ENCODE data around the gene CYREN.
A peak's percentile ranks its signal among the peaks of the same experiment; 100 is the strongest.

CYREN gene

DNA sequence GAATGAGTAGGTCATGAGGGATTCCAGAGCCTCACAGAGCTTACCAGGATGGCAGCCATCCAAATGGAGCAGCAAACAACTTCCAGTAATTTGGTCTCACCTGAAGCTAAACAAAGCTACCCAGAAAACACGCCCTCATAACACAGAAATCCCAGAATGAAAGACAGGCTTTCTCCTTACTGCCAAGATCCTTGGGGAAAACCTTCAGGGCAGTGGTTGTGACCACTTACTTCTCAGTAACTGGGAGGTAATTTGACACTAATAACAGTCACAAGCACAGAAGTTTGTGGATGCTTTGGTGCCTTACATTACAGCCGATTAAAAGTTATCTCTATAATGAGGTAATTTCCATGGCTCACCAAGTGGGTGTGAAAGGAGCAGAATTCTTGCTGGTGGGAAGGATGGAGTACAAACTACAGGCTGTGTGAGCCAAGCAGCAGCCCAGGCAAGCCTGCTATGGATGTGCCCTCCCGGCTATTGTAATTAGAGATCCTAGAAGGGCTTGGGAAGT is 30.4 kb upstream of the CYREN start:
- no peak overlapping the region for H3K4me3 ChIP-seq (ENCODE audit: low read length)
- TF ChIP-seq, protein P1, sequence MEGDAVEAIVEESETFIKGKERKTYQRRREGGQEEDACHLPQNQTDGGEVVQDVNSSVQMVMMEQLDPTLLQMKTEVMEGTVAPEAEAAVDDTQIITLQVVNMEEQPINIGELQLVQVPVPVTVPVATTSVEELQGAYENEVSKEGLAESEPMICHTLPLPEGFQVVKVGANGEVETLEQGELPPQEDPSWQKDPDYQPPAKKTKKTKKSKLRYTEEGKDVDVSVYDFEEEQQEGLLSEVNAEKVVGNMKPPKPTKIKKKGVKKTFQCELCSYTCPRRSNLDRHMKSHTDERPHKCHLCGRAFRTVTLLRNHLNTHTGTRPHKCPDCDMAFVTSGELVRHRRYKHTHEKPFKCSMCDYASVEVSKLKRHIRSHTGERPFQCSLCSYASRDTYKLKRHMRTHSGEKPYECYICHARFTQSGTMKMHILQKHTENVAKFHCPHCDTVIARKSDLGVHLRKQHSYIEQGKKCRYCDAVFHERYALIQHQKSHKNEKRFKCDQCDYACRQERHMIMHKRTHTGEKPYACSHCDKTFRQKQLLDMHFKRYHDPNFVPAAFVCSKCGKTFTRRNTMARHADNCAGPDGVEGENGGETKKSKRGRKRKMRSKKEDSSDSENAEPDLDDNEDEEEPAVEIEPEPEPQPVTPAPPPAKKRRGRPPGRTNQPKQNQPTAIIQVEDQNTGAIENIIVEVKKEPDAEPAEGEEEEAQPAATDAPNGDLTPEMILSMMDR (IDR thresholded peaks at IDR 0.05; ENCODE audit: low read depth, low read length): no peak
- TF ChIP-seq EZH2phosphoT487 (IDR thresholded peaks at IDR 0.05; ENCODE audit: low read depth): no peak
- H3K79me2 ChIP-seq (ENCODE audit: low read length): no peaks in the 10 kb centered on the region
- peaks cover 9% of the 10 kb centered on the region for H3K27me3 ChIP-seq (ENCODE audit: low read depth, low read length)
- no peak overlapping the region for H3K27ac ChIP-seq (ENCODE audit: low read length)
- no peak overlapping the region for H3K9ac ChIP-seq (ENCODE audit: low read length)
- peaks cover 65% of the 10 kb centered on the region for H3K36me3 ChIP-seq (replicated peaks; ENCODE audit: low read depth, low read length)
- H4K20me1 ChIP-seq (ENCODE audit: insufficient read depth, low read length): no peaks in the 10 kb centered on the region; the same call in 1 of the 2 replicates
- H2AFZ ChIP-seq (ENCODE audit: low read depth, low read length): no peak overlapping the region
- no peaks in the 10 kb centered on the region for H3K9me3 ChIP-seq (ENCODE audit: insufficient read depth, low read length)
- no peak overlapping the region for H3K4me2 ChIP-seq (ENCODE audit: low read length)
- peaks cover 12% of the 10 kb centered on the region for H3K4me1 ChIP-seq (ENCODE audit: low read length)

DNA sequence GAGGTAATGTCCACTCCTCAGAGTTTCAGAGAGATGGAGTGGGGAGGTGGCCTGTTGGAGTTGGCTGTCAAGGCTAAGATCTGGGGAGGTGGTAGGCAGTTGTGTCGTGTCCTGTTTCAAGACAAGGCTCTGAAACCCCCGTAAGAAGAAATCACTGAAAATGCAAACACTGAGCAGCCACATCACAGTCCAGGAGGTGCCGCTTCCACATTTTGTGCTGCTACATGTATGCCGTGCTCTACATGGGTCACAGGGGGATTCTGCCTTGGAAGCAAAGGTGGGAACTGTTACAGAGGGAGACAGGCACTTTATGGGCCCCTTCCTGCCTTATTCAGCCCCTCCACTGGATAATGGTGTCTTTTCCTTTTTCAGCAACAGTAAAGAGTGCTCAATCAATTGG is 28.9 kb upstream of the CYREN start:
- no peaks in the 10 kb centered on the region for H3K79me2 ChIP-seq (ENCODE audit: low read length)
- no peak for TF ChIP-seq EZH2phosphoT487 (IDR thresholded peaks at IDR 0.05; ENCODE audit: low read depth)
- TF ChIP-seq, protein P1 (IDR thresholded peaks at IDR 0.05; ENCODE audit: low read depth, low read length): no peak
- 0 out of 2 replicates have a peak, but pooled peaks cover 3% of the 10 kb centered on the region for H3K27me3 ChIP-seq (ENCODE audit: low read depth, low read length)
- no peaks in the 10 kb centered on the region; the same call in 1 of the 2 replicates for H4K20me1 ChIP-seq (ENCODE audit: insufficient read depth, low read length)
- no peak overlapping the region for H2AFZ ChIP-seq (ENCODE audit: low read depth, low read length)
- H3K4me2 ChIP-seq (ENCODE audit: low read length): peak overlapping the region; percentile 43
- H3K9me3 ChIP-seq (ENCODE audit: insufficient read depth, low read length): no peaks in the 10 kb centered on the region
- peaks cover 55% of the 10 kb centered on the region for H3K36me3 ChIP-seq (replicated peaks; ENCODE audit: low read depth, low read length)
- H3K4me1 ChIP-seq (ENCODE audit: low read length): peaks cover 10% of the 10 kb centered on the region
- H3K4me3 ChIP-seq (ENCODE audit: low read length): no peak overlapping the region
- H3K27ac ChIP-seq (ENCODE audit: low read length): no peak overlapping the region
- no peak overlapping the region for H3K9ac ChIP-seq (ENCODE audit: low read length)

DNA sequence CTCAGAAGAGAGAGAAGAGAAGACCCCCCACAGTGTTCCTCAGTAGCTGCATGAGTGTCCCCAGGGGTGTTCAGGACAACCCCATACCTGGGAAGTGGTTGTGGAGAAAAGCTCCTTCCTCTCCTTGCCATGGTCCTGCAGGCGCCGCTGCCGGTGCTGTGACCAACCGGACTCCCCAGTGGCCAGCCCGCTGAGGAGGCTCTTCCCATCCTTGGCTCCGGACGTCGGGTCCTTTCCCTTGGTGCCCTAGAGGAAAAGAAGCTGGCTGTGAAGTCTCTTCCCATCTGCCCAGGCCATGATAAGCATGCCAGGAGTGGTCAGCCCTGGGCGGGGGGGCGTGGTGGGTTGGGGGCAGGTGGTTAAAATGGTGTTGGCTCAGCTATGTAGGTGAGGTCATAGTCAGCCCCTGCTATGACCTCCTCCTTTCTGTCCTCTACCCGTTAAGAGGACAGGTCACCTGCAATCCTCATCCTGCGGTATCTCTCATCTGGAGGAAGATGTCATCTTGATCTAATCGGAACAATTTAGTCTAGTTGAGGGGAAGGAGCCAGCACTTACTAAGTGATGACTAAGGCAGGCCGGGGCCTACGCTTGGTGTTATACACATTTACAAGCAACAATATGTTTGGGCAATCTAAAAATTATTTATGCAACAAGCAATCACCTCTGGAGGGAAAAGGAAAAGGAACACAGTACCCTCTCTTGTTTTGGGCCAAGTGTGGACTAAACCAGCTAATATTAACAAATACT is 27.6 kb upstream of the CYREN start:
- H3K36me3 ChIP-seq (replicated peaks; ENCODE audit: low read depth, low read length): peaks cover 47% of the 10 kb centered on the region
- H3K27me3 ChIP-seq (ENCODE audit: low read depth, low read length): 0 out of 2 replicates have a peak, but pooled peaks cover 3% of the 10 kb centered on the region
- H3K4me2 ChIP-seq (ENCODE audit: low read length): no peak overlapping the region
- H3K27ac ChIP-seq (ENCODE audit: low read length): no peak overlapping the region
- TF ChIP-seq EZH2phosphoT487 (IDR thresholded peaks at IDR 0.05; ENCODE audit: low read depth): no peak
- TF ChIP-seq, protein P1 (IDR thresholded peaks at IDR 0.05; ENCODE audit: low read depth, low read length): no peak
- no peak overlapping the region for H2AFZ ChIP-seq (ENCODE audit: low read depth, low read length)
- H3K4me1 ChIP-seq (ENCODE audit: low read length): peaks cover 10% of the 10 kb centered on the region
- H4K20me1 ChIP-seq (ENCODE audit: insufficient read depth, low read length): no peaks in the 10 kb centered on the region
- H3K4me3 ChIP-seq (ENCODE audit: low read length): no peak overlapping the region
- H3K9ac ChIP-seq (ENCODE audit: low read length): no peak overlapping the region
- no peaks in the 10 kb centered on the region for H3K9me3 ChIP-seq (ENCODE audit: insufficient read depth, low read length)
- H3K79me2 ChIP-seq (ENCODE audit: low read length): no peaks in the 10 kb centered on the region

DNA sequence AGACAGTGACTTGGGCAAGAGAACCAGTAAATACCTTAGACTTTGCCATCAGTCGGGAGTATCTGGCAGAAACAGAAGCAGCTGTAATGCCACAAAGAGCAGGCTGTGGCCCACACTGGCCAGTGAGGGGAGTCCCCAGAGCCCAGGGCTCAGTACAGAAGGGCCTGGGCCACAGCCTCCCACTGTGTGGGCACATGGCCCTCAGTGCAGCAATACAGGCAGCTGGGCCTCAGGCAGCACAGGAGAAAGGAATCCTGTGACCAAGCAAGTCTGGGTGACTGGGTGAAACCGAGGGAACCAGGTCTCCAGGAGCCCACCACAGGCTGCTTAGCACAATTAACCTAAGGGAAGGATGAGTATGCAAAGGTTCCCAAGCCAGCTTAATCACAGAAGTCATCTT is 26.8 kb upstream of the CYREN start:
- H3K4me2 ChIP-seq (ENCODE audit: low read length): no peak overlapping the region
- TF ChIP-seq, protein P1 (IDR thresholded peaks at IDR 0.05; ENCODE audit: low read depth, low read length): no peak
- no peak for TF ChIP-seq EZH2phosphoT487 (IDR thresholded peaks at IDR 0.05; ENCODE audit: low read depth)
- no peaks in the 10 kb centered on the region for H3K79me2 ChIP-seq (ENCODE audit: low read length)
- H3K36me3 ChIP-seq (replicated peaks; ENCODE audit: low read depth, low read length): peaks cover 50% of the 10 kb centered on the region
- no peak overlapping the region for H3K4me3 ChIP-seq (ENCODE audit: low read length)
- no peak overlapping the region for H3K9ac ChIP-seq (ENCODE audit: low read length)
- H2AFZ ChIP-seq (ENCODE audit: low read depth, low read length): no peak overlapping the region
- no peaks in the 10 kb centered on the region for H4K20me1 ChIP-seq (ENCODE audit: insufficient read depth, low read length)
- 0 out of 2 replicates have a peak, but pooled peaks cover 3% of the 10 kb centered on the region for H3K27me3 ChIP-seq (ENCODE audit: low read depth, low read length)
- H3K9me3 ChIP-seq (ENCODE audit: insufficient read depth, low read length): no peaks in the 10 kb centered on the region
- H3K4me1 ChIP-seq (ENCODE audit: low read length): peaks cover 10% of the 10 kb centered on the region
- H3K27ac ChIP-seq (ENCODE audit: low read length): no peak overlapping the region
